SK-N-MC (cell line): ENCODE data around the gene FEZ2.
A peak's percentile ranks its signal among the peaks of the same experiment; 100 is the strongest.
"Not testable (repeated sequence)": the region's sequence is repeated elsewhere in the genome, so short reads cannot be mapped to it uniquely, and the experiment has no call there.

Experiments used
- DNase-seq: peaks from one replicate; pipeline ENCODE4 v3.0.0-alpha.2; 2011; ENCODE audit warnings: low read depth, low spot score
- H3K27ac ChIP-seq: fragments of 200-600 bp; sonication (generic); 2 replicates; pipeline ENCODE4 v1.5.1; 2016; ENCODE audit warnings: mixed run types
- H3K36me3 ChIP-seq: fragments of 200-600 bp; sonication (generic); 2 replicates; pipeline ENCODE4 v1.6.1; 2017; ENCODE audit warnings: antibody characterized with exemption, low read length, mixed read lengths; ENCODE audit not compliant: insufficient read depth
- H3K4me3 ChIP-seq: fragments of 200-600 bp; sonication (generic); 2 replicates; pipeline ENCODE4 v1.5.1; 2016
- H3K9ac ChIP-seq: fragments of 200-600 bp; sonication (generic); 2 replicates; pipeline ENCODE4 v1.8.0; 2017; ENCODE audit warnings: mixed run types, mixed read lengths; ENCODE audit not compliant: insufficient read length
- H3K9me3 ChIP-seq: fragments of 200-600 bp; sonication (generic); 2 replicates; pipeline ENCODE4 v1.6.1; 2017; ENCODE audit warnings: low read depth, mild to moderate bottlenecking, antibody characterized with exemption, low read length, moderate library complexity, mixed read lengths
- EZH2 ChIP-seq: fragments of 200-600 bp; sonication (generic); IDR thresholded peaks from one replicate; pipeline ENCODE4 v1.6.1; 2017; ENCODE audit warnings: antibody characterized with exemption
- FOXP2 ChIP-seq: optimal IDR thresholded peaks from 2 replicates; pipeline ENCODE3; 2011; ENCODE audit warnings: mild to moderate bottlenecking, moderate library complexity; ENCODE audit not compliant: insufficient read depth; ENCODE audit errors: extremely low read length, control extremely low read depth
- POLR2AphosphoS5 ChIP-seq: IDR thresholded peaks from 2 replicates; pipeline ENCODE4 v1.6.1; 2012; ENCODE audit warnings: mild to moderate bottlenecking, low read depth, low read length, borderline replicate concordance

FEZ2 gene

GRCh38 chr2:36616947-36617346 is 19.0 kb upstream of the FEZ2 start:
- Histone ChIP-seq H3K9me3 (no peaks in the 10 kb centered on the region), H3K9ac (no peak overlapping the region), H3K36me3 (no peaks in the 10 kb centered on the region), H3K4me3 (no peak overlapping the region), H3K27ac (peak overlapping the region; percentile 19; the same call in 1 of the 2 replicates)
- TF ChIP-seq FOXP2: no peak
- TF ChIP-seq POLR2AphosphoS5: no peak
- no peak for TF ChIP-seq EZH2
- no peak for DNase-seq

- peak overlapping the region; percentile 5; the same call in 1 of the 2 replicates for H3K4me3 ChIP-seq
- no peaks in the 10 kb centered on the region for H3K36me3 ChIP-seq
- DNase-seq: no peak
- H3K9ac ChIP-seq: no peak overlapping the region
- TF ChIP-seq FOXP2: no peak
- TF ChIP-seq EZH2: no peak
- TF ChIP-seq POLR2AphosphoS5: no peak
- H3K9me3 ChIP-seq: no peaks in the 10 kb centered on the region
- H3K27ac ChIP-seq: no peak overlapping the region; the same call in 1 of the 2 replicates
Measured at GRCh38 chr2:36615222-36615621, 17.3 kb upstream of the FEZ2 start.

- H3K27ac ChIP-seq: no peak overlapping the region
- H3K4me3 ChIP-seq: no peak overlapping the region
- no peak overlapping the region for H3K9ac ChIP-seq
- TF ChIP-seq EZH2: no peak
- no peak for TF ChIP-seq FOXP2
- no peaks in the 10 kb centered on the region for H3K36me3 ChIP-seq
- no peaks in the 10 kb centered on the region for H3K9me3 ChIP-seq
- no peak for DNase-seq
Measured at GRCh38 chr2:36613801-36614200, 15.8 kb upstream of the FEZ2 start.

- no peaks in the 10 kb centered on the region for H3K36me3 ChIP-seq
- TF ChIP-seq FOXP2 (no peak), POLR2AphosphoS5 (no peak), EZH2 (no peak)
- no peak for DNase-seq
- no peak overlapping the region for H3K9ac ChIP-seq
- H3K9me3 ChIP-seq: no peaks in the 10 kb centered on the region
- H3K27ac ChIP-seq: no peak overlapping the region
- no peak overlapping the region for H3K4me3 ChIP-seq
Measured at GRCh38 chr2:36611316-36611990, 13.5 kb upstream of the FEZ2 start.

- DNase-seq: no peak
- H3K36me3 ChIP-seq: no peaks in the 10 kb centered on the region
- no peaks in the 10 kb centered on the region for H3K9me3 ChIP-seq
- no peak for TF ChIP-seq EZH2
- TF ChIP-seq POLR2AphosphoS5: no peak
- no peak for TF ChIP-seq FOXP2
- H3K27ac ChIP-seq: no peak overlapping the region
- H3K4me3 ChIP-seq: no peak overlapping the region
- H3K9ac ChIP-seq: no peak overlapping the region
Measured at GRCh38 chr2:36609507-36609906, 11.5 kb upstream of the FEZ2 start.

GRCh38 chr2:36607947-36608346 is 10.0 kb upstream of the FEZ2 start:
- Histone ChIP-seq H3K36me3 (no peaks in the 10 kb centered on the region), H3K9ac (no peak overlapping the region), H3K9me3 (no peaks in the 10 kb centered on the region), H3K27ac (no peak overlapping the region), H3K4me3 (no peak overlapping the region)
- DNase-seq: no peak
- TF ChIP-seq EZH2 (no peak), POLR2AphosphoS5 (no peak), FOXP2 (no peak)

- TF ChIP-seq POLR2AphosphoS5 (no peak), FOXP2 (no peak), EZH2 (no peak)
- DNase-seq: no peak
- H3K4me3 ChIP-seq: no peak overlapping the region
Measured at GRCh38 chr2:36606925-36607324, 9.0 kb upstream of the FEZ2 start.

GRCh38 chr2:36605273-36605672 is 7.3 kb upstream of the FEZ2 start:
- Histone ChIP-seq H3K27ac (no peak overlapping the region), H3K36me3 (no peaks in the 10 kb centered on the region), H3K9me3 (no peaks in the 10 kb centered on the region), H3K4me3 (no peak overlapping the region), H3K9ac (no peak overlapping the region)
- DNase-seq: no peak
- TF ChIP-seq FOXP2: no peak

More at GRCh38 chr2:36606925-36607324, 9.0 kb upstream of the FEZ2 start:
- H3K36me3 ChIP-seq: no peaks in the 10 kb centered on the region
- H3K9me3 ChIP-seq: no peaks in the 10 kb centered on the region
- no peak overlapping the region for H3K9ac ChIP-seq
- no peak overlapping the region for H3K27ac ChIP-seq

GRCh38 chr2:36603629-36604028 is 5.7 kb upstream of the FEZ2 start:
- not testable (repeated sequence) for H3K9ac ChIP-seq, H3K36me3 ChIP-seq, DNase-seq, H3K27ac ChIP-seq, H3K9me3 ChIP-seq, H3K4me3 ChIP-seq
